ENCODE results near the gene TSEN2. TPM values are rescaled to one million over a fixed set of nuclear protein-coding genes. Genes with fewer than 3 reads are reported as not detected.
"Not testable (repeated sequence)": the region's sequence is repeated elsewhere in the genome, so short reads cannot be mapped to it uniquely, and the experiment has no call there.

Gene TSEN2
- total RNA-seq, 1 experiment from 2014 or later, result 22.0 TPM

DNA sequence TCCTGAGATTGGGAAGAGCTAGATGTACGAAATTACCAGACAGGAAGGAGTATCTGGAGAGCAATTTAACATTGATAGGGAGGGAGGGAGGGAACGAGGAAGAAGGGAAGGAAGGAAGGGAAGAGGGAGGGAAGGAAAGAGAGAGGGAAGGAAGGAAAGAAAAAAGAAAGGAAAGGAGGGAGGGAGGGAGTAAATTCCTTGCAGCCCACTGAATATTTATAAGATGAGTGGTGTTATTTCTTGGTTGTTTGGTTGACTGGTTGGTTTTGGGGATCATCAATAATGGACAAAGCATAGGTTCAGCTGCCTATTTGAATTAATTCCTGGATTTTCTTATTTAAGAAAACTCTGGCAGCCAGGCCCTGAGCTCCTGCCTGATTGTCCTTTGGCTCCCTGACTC lies 15.5 kb upstream of the TSEN2 start:
- H3K79me1 ChIP-seq (ENCODE audit: insufficient read depth, low read depth, low read length, poor library complexity, severe bottlenecking), result no peaks in the 10 kb centered on the region
- H3K18ac ChIP-seq (ENCODE audit: insufficient read length, low read depth, low read length), result no peak overlapping the region
- no peak for DNase-seq
- no peak overlapping the region for H2BK5ac ChIP-seq (ENCODE audit: insufficient read length, low read length)
- no peaks in the 10 kb centered on the region for H3K9me3 ChIP-seq (ENCODE audit: control insufficient read depth, low read depth, low read length)
- no peak overlapping the region for H2AFZ ChIP-seq (ENCODE audit: low read length)
- H3K79me2 ChIP-seq (ENCODE audit: insufficient read depth, low read length), result no peaks in the 10 kb centered on the region
- no peak overlapping the region for H3K4ac ChIP-seq (ENCODE audit: low read depth, low read length)
- H3K9me3 Mint-ChIP-seq, result peaks cover 0 to 2% of the 10 kb centered on the region in 2 experiments; a peak in 1 of 5 replicates
- TF ChIP-seq, protein P1, sequence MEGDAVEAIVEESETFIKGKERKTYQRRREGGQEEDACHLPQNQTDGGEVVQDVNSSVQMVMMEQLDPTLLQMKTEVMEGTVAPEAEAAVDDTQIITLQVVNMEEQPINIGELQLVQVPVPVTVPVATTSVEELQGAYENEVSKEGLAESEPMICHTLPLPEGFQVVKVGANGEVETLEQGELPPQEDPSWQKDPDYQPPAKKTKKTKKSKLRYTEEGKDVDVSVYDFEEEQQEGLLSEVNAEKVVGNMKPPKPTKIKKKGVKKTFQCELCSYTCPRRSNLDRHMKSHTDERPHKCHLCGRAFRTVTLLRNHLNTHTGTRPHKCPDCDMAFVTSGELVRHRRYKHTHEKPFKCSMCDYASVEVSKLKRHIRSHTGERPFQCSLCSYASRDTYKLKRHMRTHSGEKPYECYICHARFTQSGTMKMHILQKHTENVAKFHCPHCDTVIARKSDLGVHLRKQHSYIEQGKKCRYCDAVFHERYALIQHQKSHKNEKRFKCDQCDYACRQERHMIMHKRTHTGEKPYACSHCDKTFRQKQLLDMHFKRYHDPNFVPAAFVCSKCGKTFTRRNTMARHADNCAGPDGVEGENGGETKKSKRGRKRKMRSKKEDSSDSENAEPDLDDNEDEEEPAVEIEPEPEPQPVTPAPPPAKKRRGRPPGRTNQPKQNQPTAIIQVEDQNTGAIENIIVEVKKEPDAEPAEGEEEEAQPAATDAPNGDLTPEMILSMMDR (conservative IDR thresholded peaks at IDR 0.05), result no peak
- H3K9ac ChIP-seq (ENCODE audit: extremely low read depth, insufficient read length, low read length), result no peak overlapping the region
- no peak overlapping the region for H4K91ac ChIP-seq (ENCODE audit: insufficient read length, low read depth, low read length)
- H3K36me3 Mint-ChIP-seq (ENCODE audit: insufficient read depth in 1 of 3, low read depth in 3 of 3), result no peaks in the 10 kb centered on the region
- H3K27ac Mint-ChIP-seq, result peak overlapping the region in 1 of 3 experiments; percentile 45; a peak in 1 of 7 replicates
- H2AK5ac ChIP-seq (ENCODE audit: insufficient read length, low read length), result no peak overlapping the region
- no peak overlapping the region for H3K4me2 ChIP-seq (ENCODE audit: insufficient read depth, insufficient read length, low read length)
- H3K14ac ChIP-seq (ENCODE audit: insufficient read depth, low read length), result no peak overlapping the region
- no peak overlapping the region for H3K23ac ChIP-seq (ENCODE audit: insufficient read length, low read depth, low read length)
- no peak overlapping the region for H4K5ac ChIP-seq (ENCODE audit: insufficient read length, low read depth, low read length)
- H3K27ac ChIP-seq (ENCODE audit: insufficient read length, low read depth, low read length), result no peak overlapping the region
- no peak overlapping the region for H3K56ac ChIP-seq (ENCODE audit: insufficient read length, low read depth, low read length)
- no peak overlapping the region for H2BK12ac ChIP-seq (ENCODE audit: insufficient read length, low read depth, low read length)
- no peak overlapping the region for H3T11ph ChIP-seq (ENCODE audit: low read length)
- no peak overlapping the region for H3K4me3 Mint-ChIP-seq
- H3K23me2 ChIP-seq (ENCODE audit: insufficient read length, low read depth, low read length, poor library complexity, severe bottlenecking), result no peaks in the 10 kb centered on the region
- no CpG with 5 or more reads among the region's 2 CpGs for WGBS (ENCODE audit: extremely low coverage, insufficient read length, low lambda C conversion rate)
- no peak overlapping the region for H4K8ac ChIP-seq (replicated peaks; ENCODE audit: insufficient read length, low read depth, low read length)
- H3K4me1 ChIP-seq (ENCODE audit: insufficient read depth, low read length), result no peaks in the 10 kb centered on the region
- no peaks in the 10 kb centered on the region; the same call in 1 of the 2 replicates for H3K27me3 Mint-ChIP-seq (ENCODE audit: low read depth)
- peaks cover 13 to 23% of the 10 kb centered on the region in 2 experiments for H3K4me1 Mint-ChIP-seq
- H2BK120ac ChIP-seq (ENCODE audit: low read depth, low read length, poor library complexity, severe bottlenecking), result no peak overlapping the region
- H2BK20ac ChIP-seq (ENCODE audit: low read depth, low read length, poor library complexity, severe bottlenecking), result no peak overlapping the region
- no peak overlapping the region for H2BK15ac ChIP-seq (ENCODE audit: low read depth, low read length)
- no peaks in the 10 kb centered on the region for H3K27me3 ChIP-seq (ENCODE audit: insufficient read depth, low read length)
- no peaks in the 10 kb centered on the region for H4K20me1 ChIP-seq (ENCODE audit: control insufficient read depth, insufficient read depth, insufficient read length)

DNA sequence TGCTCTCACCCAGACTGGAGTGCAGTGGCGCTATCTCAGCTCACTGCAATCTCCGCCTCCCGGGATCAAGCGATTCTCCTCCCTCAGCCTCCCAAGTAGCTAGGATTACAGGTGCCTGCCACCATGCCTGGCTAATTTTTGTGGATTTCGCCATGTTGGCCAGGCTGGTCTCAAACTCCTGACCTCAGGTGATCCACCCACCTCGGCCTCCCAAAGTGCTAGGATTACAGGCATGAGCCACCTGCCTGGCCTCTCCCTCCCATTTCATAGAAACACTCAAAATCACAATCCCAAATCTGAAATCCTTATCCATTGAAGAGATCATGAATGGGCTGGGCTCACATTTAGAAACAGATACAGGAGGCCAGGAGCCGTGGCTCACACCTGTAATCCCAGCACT lies 15.1 kb upstream of the TSEN2 start:
- H3K36me3 Mint-ChIP-seq (ENCODE audit: insufficient read depth in 1 of 3, low read depth in 3 of 3); H2BK120ac ChIP-seq (ENCODE audit: low read depth, low read length, poor library complexity, severe bottlenecking); H3K79me1 ChIP-seq (ENCODE audit: insufficient read depth, low read depth, low read length, poor library complexity, severe bottlenecking); H3K4me2 ChIP-seq (ENCODE audit: insufficient read depth, insufficient read length, low read length); H3K4me3 Mint-ChIP-seq; H2BK5ac ChIP-seq (ENCODE audit: insufficient read length, low read length); H3K4me1 ChIP-seq (ENCODE audit: insufficient read depth, low read length); H2BK20ac ChIP-seq (ENCODE audit: low read depth, low read length, poor library complexity, severe bottlenecking); H3K9ac ChIP-seq (ENCODE audit: extremely low read depth, insufficient read length, low read length); H3T11ph ChIP-seq (ENCODE audit: low read length); H3K4ac ChIP-seq (ENCODE audit: low read depth, low read length); DNase-seq; H2AK5ac ChIP-seq (ENCODE audit: insufficient read length, low read length); H3K27ac Mint-ChIP-seq; H4K91ac ChIP-seq (ENCODE audit: insufficient read length, low read depth, low read length); H3K23ac ChIP-seq (ENCODE audit: insufficient read length, low read depth, low read length); H3K56ac ChIP-seq (ENCODE audit: insufficient read length, low read depth, low read length); H3K27ac ChIP-seq (ENCODE audit: insufficient read length, low read depth, low read length); H4K8ac ChIP-seq (replicated peaks; ENCODE audit: insufficient read length, low read depth, low read length); H4K5ac ChIP-seq (ENCODE audit: insufficient read length, low read depth, low read length); H2AFZ ChIP-seq (ENCODE audit: low read length); H3K27me3 ChIP-seq (ENCODE audit: insufficient read depth, low read length); H3K14ac ChIP-seq (ENCODE audit: insufficient read depth, low read length); H3K79me2 ChIP-seq (ENCODE audit: insufficient read depth, low read length); H4K20me1 ChIP-seq (ENCODE audit: control insufficient read depth, insufficient read depth, insufficient read length); H3K27me3 Mint-ChIP-seq (ENCODE audit: low read depth); H3K9me3 ChIP-seq (ENCODE audit: control insufficient read depth, low read depth, low read length); H3K9me3 Mint-ChIP-seq; H2BK12ac ChIP-seq (ENCODE audit: insufficient read length, low read depth, low read length); H3K23me2 ChIP-seq (ENCODE audit: insufficient read length, low read depth, low read length, poor library complexity, severe bottlenecking); H2BK15ac ChIP-seq (ENCODE audit: low read depth, low read length); H3K18ac ChIP-seq (ENCODE audit: insufficient read length, low read depth, low read length): not testable (repeated sequence)
- no CpG with 5 or more reads among the region's 7 CpGs for WGBS (ENCODE audit: extremely low coverage, insufficient read length, low lambda C conversion rate)
- peaks cover 13 to 24% of the 10 kb centered on the region in 2 experiments for H3K4me1 Mint-ChIP-seq

Data from H9 (cell line).